Activated CD4-positive, alpha-beta memory T cell treated with anti-CD3 and anti-CD28 coated beads for 36 hours (primary cell): ENCODE measurements around the gene DOCK3. TPM values are rescaled to one million over a fixed set of nuclear protein-coding genes. Genes with fewer than 3 reads are reported as not detected.
"Not testable (repeated sequence)": the region's sequence is repeated elsewhere in the genome, so short reads cannot be mapped to it uniquely, and the experiment has no call there.

Experiments
- CTCF ChIA-PET: fragments of 350-600 bp; sonication (Branson Sonifier 250); formaldehyde crosslinking; loops from one replicate; lab custom pipeline; 2021; ENCODE audit warnings: antibody characterized with exemption, inconsistent platforms; lab: Charles Lee
- POLR2A ChIA-PET: fragments of 350-600 bp; sonication (Branson Sonifier 250); formaldehyde crosslinking; loops from one replicate; lab custom pipeline; 2021; ENCODE audit warnings: antibody characterized with exemption; lab: Charles Lee
- DNase-seq: peaks from one replicate; pipeline ENCODE4 v3.0.0-alpha.2; 2020
- H3K27ac Mint-ChIP-seq: one replicate; pipeline ENCODE4 v1.8.0; 2021; ENCODE audit warnings: mixed read lengths
- H3K27me3 Mint-ChIP-seq: one replicate; pipeline ENCODE4 v1.8.0; 2021; ENCODE audit warnings: mixed read lengths
- H3K36me3 Mint-ChIP-seq: one replicate; pipeline ENCODE4 v1.8.0; 2021; ENCODE audit warnings: mixed read lengths
- H3K4me1 Mint-ChIP-seq: one replicate; pipeline ENCODE4 v1.8.0; 2021; ENCODE audit warnings: low read depth, mixed read lengths
- H3K4me3 Mint-ChIP-seq: one replicate; pipeline ENCODE4 v1.8.0; 2021; ENCODE audit warnings: mild to moderate bottlenecking, mixed read lengths
- H3K9me3 Mint-ChIP-seq: one replicate; pipeline ENCODE4 v1.8.0; 2021; ENCODE audit warnings: mixed read lengths
- intact Hi-C: fragments of 100-400 bp; cut with micrococcal nuclease; formaldehyde crosslinking; loops from one replicate; pipeline ENCODE4 v1.15.1; 2023
- total RNA-seq, 2 experiments: library from RNA; stranded (reverse); gene quantifications; one replicate each; pipeline ENCODE4 v1.2.3, GENCODE V29; 2021

Gene DOCK3
- total RNA-seq, 2 experiments from 2014 or later, result 2.7 to 2.9 TPM

GRCh38 chr3:50811893-50812292 is 137.2 kb downstream of the DOCK3 start:
- Mint-ChIP-seq H3K9me3 (no peaks in the 10 kb centered on the region), H3K27ac (no peak overlapping the region), H3K36me3 (no peaks in the 10 kb centered on the region), H3K4me1 (peaks cover 8% of the 10 kb centered on the region), H3K27me3 (no peaks in the 10 kb centered on the region), H3K4me3 (no peak overlapping the region)
- intact Hi-C loops, result no loop called here
- POLR2A ChIA-PET, result no interaction called here
- no peak for DNase-seq
- CTCF ChIA-PET, result interaction anchor here (0.7 kb wide), 1 partner anchor 17 kb away, joined by 3 read pairs; no protein-coding TSS in a partner anchor

- Mint-ChIP-seq H3K27ac (no peak overlapping the region), H3K4me1 (peaks cover 8% of the 10 kb centered on the region), H3K4me3 (no peak overlapping the region), H3K36me3 (no peaks in the 10 kb centered on the region), H3K9me3 (no peaks in the 10 kb centered on the region), H3K27me3 (no peaks in the 10 kb centered on the region)
- no peak for DNase-seq
- CTCF ChIA-PET, result no interaction called here
- POLR2A ChIA-PET, result no interaction called here
- intact Hi-C loops, result no loop called here
Observed at GRCh38 chr3:50815844-50816243, 141.1 kb downstream of the DOCK3 start.

DNA sequence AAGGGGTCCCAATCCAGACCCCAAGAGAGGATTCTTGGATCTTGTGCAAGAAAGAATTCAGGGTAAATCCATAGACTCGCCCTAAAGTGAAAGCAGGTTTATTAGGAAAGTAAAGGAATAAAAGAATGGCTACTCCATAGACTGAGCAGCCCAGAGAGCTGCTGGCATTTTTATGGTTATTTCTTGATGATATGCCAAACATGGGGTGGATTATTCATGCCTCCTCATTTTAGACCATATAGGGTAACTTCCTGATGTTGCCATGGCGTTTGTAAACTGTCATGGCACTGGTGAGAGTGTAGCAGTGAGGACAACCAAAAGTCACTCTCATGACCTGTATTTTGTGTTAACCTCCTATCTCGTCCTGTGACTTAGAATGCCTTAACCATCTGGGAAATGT is 142.2 kb downstream of the DOCK3 start:
- no peaks in the 10 kb centered on the region for H3K27me3 Mint-ChIP-seq
- ChIA-PET CTCF (interaction anchor here (0.6 kb wide), 1 partner anchor 57 kb away, joined by 3 read pairs; no protein-coding TSS in a partner anchor), POLR2A (interaction anchor here (0.6 kb wide), 1 partner anchor 21 kb away, joined by 3 read pairs; no protein-coding TSS in a partner anchor)
- H3K9me3 Mint-ChIP-seq, result no peaks in the 10 kb centered on the region
- H3K4me1 Mint-ChIP-seq, result peaks cover 8% of the 10 kb centered on the region
- no peak overlapping the region for H3K27ac Mint-ChIP-seq
- H3K36me3 Mint-ChIP-seq, result no peaks in the 10 kb centered on the region
- no peak for DNase-seq
- intact Hi-C loops, result no loop called here
- no peak overlapping the region for H3K4me3 Mint-ChIP-seq

DNA sequence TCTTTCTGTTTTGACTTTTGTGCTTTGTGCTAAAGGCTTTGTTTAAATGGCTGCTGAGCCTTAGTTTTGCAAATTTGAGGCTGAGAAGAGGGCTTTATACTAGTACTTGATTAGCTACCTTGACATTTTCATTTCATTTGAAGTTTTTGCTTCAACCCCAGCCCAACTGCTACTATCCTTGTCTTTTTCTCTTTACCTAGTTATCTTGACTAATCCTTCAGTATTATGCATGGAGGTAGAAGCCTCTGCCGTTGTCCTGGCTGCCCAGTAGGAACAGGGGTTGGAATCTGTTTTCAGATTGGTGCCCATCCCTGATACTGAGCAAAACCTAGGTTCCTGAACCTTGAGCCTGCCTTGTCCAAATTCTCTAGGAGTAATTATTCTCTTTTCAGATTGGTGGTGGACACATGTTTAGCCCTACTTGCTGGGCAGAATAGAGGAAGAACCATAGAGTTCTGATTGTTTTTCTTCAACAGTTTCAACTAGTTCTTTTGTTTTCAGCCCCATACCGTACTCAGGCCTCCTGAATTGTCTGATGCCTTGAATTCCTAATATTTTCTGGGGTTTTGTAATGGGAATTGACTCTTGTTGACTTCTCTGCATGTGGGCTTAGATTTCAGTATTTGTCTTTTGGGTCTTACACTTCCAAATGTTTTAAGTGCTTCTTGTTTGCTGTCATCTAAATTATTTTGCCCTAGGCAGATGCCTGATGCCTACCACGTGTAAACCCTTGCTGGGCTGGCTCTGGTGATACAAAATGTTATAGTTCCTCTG is 143.2 kb downstream of the DOCK3 start:
- POLR2A ChIA-PET, result no interaction called here
- no peaks in the 10 kb centered on the region for H3K27me3 Mint-ChIP-seq
- no peak overlapping the region for H3K27ac Mint-ChIP-seq
- no peaks in the 10 kb centered on the region for H3K36me3 Mint-ChIP-seq
- H3K9me3 Mint-ChIP-seq, result no peaks in the 10 kb centered on the region
- CTCF ChIA-PET, result no interaction called here
- no peak overlapping the region for H3K4me3 Mint-ChIP-seq
- intact Hi-C loops, result no loop called here
- peaks cover 8% of the 10 kb centered on the region for H3K4me1 Mint-ChIP-seq
- DNase-seq, result no peak

DNA sequence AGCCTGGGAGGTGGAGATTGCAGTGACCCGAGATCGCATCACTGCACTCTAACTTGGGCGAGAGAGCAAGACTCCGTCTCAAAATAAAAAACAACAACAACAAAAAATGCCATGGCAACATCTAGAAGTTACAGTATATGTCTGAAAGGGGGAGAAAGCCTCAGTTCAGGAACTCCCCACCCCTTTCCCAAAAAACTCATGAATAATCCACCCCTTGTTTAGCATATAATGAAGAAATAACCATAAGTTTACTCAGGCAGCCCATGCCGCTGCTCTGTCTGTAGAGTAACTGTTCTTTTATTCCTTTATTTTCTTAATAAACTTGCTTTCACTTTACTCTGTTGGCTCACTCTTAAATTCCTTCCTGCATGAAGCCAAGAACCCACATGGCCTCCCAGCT is 145.2 kb downstream of the DOCK3 start:
- peaks cover 8% of the 10 kb centered on the region for H3K4me1 Mint-ChIP-seq

DNA sequence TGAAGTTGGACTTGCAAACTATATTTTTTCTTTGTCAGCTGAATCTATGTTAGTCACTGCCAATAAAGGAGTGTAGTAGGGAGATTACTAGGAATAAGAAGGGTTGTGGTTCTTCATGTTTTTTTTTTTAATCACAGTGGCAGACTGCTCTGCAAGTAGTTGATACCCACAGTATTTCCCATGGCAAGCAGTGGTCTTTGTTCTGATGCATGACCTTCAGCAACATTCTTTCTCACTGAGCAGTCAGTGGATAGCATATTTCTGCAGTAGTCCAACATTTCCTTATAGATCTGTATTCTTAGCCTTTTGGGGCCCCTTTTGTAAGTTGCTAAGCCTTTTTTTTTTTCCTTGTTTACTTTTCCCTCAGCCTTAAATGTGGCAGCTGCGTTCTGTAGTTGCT is 151.1 kb downstream of the DOCK3 start:
- POLR2A ChIA-PET, result no interaction called here
- Mint-ChIP-seq H3K9me3 (no peaks in the 10 kb centered on the region), H3K27me3 (no peaks in the 10 kb centered on the region), H3K27ac (no peak overlapping the region), H3K4me1 (no peaks in the 10 kb centered on the region), H3K36me3 (no peaks in the 10 kb centered on the region), H3K4me3 (no peak overlapping the region)
- no peak for DNase-seq
- intact Hi-C loops, result no loop called here
- CTCF ChIA-PET, result no interaction called here

More for the DNA sequence above, 145.2 kb downstream of the DOCK3 start:
- H3K27ac Mint-ChIP-seq, result no peak overlapping the region
- intact Hi-C loops, result no loop called here
- no peaks in the 10 kb centered on the region for H3K9me3 Mint-ChIP-seq
- ChIA-PET POLR2A (no interaction called here), CTCF (no interaction called here)
- H3K27me3 Mint-ChIP-seq, result no peaks in the 10 kb centered on the region
- no peak for DNase-seq
- H3K4me3 Mint-ChIP-seq, result no peak overlapping the region
- H3K36me3 Mint-ChIP-seq, result no peaks in the 10 kb centered on the region

DNA sequence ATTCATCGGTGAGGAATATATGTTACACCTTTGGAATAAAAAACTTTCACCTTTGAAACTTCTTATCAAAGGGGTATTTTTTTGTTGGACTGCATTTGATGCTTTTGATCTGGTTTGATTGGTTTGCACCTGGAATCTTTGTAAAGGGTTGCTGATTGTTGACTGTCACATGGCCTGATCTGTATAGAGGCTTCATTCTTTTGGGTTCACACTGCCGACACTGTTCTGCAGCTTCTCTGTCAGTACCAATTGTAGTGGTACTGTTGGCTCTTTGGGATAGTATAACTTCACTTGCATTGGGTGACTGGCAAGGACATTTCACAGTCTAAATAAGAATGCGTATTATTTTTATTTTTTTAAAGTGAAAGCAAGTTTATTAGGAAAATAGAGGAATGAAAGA is 155.7 kb downstream of the DOCK3 start:
- no peak overlapping the region for H3K4me3 Mint-ChIP-seq
- no peak overlapping the region for H3K27ac Mint-ChIP-seq
- peaks cover 12% of the 10 kb centered on the region for H3K9me3 Mint-ChIP-seq
- POLR2A ChIA-PET, result no interaction called here
- H3K27me3 Mint-ChIP-seq, result peaks cover 2% of the 10 kb centered on the region
- CTCF ChIA-PET, result no interaction called here
- H3K4me1 Mint-ChIP-seq, result no peaks in the 10 kb centered on the region
- H3K36me3 Mint-ChIP-seq, result peaks cover 2% of the 10 kb centered on the region
- intact Hi-C loops, result no loop called here
- DNase-seq, result no peak

- DNase-seq, H3K4me1 Mint-ChIP-seq, CTCF ChIA-PET, H3K4me3 Mint-ChIP-seq, H3K27ac Mint-ChIP-seq, intact Hi-C loops, H3K27me3 Mint-ChIP-seq, POLR2A ChIA-PET, H3K36me3 Mint-ChIP-seq: not testable (repeated sequence)
- peaks cover 12% of the 10 kb centered on the region for H3K9me3 Mint-ChIP-seq
Observed at GRCh38 chr3:50831009-50831408, 156.3 kb downstream of the DOCK3 start.

DNA sequence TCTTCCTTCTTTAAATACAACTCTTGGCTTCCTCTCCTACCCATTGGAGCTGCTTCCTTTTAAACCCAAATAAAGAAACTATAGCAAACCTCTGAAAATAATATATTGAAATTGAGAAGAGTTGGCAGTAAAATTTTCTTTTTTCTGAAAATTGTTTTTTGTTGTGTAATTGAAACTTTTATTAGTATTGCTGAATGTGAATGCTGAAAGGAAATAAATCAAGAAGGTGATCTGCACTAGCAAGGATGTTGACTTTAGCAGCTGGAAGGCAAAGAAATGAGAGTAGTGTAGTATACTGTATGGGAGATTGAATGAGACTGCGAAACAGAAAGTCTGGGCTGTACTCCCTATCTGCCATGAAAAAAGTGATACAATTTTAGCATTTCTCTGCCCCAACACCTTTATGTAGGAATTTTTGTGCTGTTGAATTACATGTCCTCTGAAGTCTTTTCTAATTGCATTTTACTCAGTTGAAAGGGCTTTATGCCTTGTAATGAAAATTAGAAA is 166.3 kb downstream of the DOCK3 start:
- intact Hi-C loops, result no loop called here
- H3K27ac Mint-ChIP-seq, result no peak overlapping the region
- H3K4me3 Mint-ChIP-seq, result no peak overlapping the region
- H3K27me3 Mint-ChIP-seq, result peaks cover 6% of the 10 kb centered on the region
- CTCF ChIA-PET, result no interaction called here
- POLR2A ChIA-PET, result interaction anchor here (0.6 kb wide), 1 partner anchor 9 kb away, joined by 3 read pairs; no protein-coding TSS in a partner anchor
- H3K9me3 Mint-ChIP-seq, result no peaks in the 10 kb centered on the region
- H3K4me1 Mint-ChIP-seq, result peaks cover 12% of the 10 kb centered on the region
- no peak for DNase-seq
- H3K36me3 Mint-ChIP-seq, result no peaks in the 10 kb centered on the region

GRCh38 chr3:50848308-50848707 is 173.6 kb downstream of the DOCK3 start:
- H3K36me3 Mint-ChIP-seq, result peaks cover 9% of the 10 kb centered on the region
- H3K27ac Mint-ChIP-seq, result no peak overlapping the region
- DNase-seq, result no peak
- POLR2A ChIA-PET, result no interaction called here
- H3K4me1 Mint-ChIP-seq, result no peaks in the 10 kb centered on the region
- intact Hi-C loops, result no loop called here
- H3K27me3 Mint-ChIP-seq, result peaks cover 6% of the 10 kb centered on the region
- no peak overlapping the region for H3K4me3 Mint-ChIP-seq
- H3K9me3 Mint-ChIP-seq, result peaks cover 15% of the 10 kb centered on the region
- CTCF ChIA-PET, result no interaction called here

GRCh38 chr3:50850639-50851511 is 176.1 kb downstream of the DOCK3 start:
- Mint-ChIP-seq H3K27ac (no peak overlapping the region), H3K36me3 (peaks cover 9% of the 10 kb centered on the region), H3K4me1 (no peaks in the 10 kb centered on the region), H3K4me3 (no peak overlapping the region), H3K27me3 (peaks cover 7% of the 10 kb centered on the region), H3K9me3 (peaks cover 15% of the 10 kb centered on the region)
- POLR2A ChIA-PET, result interaction anchor here (0.6 kb wide), 1 partner anchor 10 kb away, joined by 3 read pairs; no protein-coding TSS in a partner anchor
- CTCF ChIA-PET, result interaction anchor here (0.6 kb wide), 1 partner anchor 1236 kb away, joined by 5 read pairs; no protein-coding TSS in a partner anchor
- intact Hi-C loops, result no loop called here
- no peak for DNase-seq

DNA sequence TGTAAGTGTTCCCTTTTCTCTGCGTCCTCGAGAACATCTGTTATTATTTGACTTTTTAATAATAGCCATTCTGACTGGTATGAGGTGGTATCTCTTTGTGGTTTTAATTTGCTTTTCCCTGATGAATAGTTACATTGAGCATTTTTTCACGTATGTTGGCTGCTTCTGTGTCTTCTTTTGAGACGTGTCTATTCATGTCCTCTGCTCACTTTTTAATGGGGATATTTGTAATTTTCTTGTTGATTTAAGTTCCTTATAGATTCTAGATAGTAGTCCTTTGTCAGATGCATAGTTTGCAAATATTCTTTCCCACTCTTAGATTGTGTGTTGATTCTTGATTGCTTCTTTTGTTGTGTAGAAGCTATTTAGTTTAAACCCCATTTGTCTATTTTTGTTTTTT is 179.2 kb downstream of the DOCK3 start:
- intact Hi-C loops, result no loop called here
- H3K27ac Mint-ChIP-seq, result no peak overlapping the region
- H3K4me1 Mint-ChIP-seq, result no peaks in the 10 kb centered on the region
- DNase-seq, result no peak
- peaks cover 3% of the 10 kb centered on the region for H3K9me3 Mint-ChIP-seq
- no peaks in the 10 kb centered on the region for H3K36me3 Mint-ChIP-seq
- ChIA-PET CTCF (no interaction called here), POLR2A (no interaction called here)
- H3K27me3 Mint-ChIP-seq, result peaks cover 2% of the 10 kb centered on the region
- H3K4me3 Mint-ChIP-seq, result no peak overlapping the region
